Sigmoid colon (tissue), 4 donors: ENCODE results near the gene PTGR3.

ENCODE experiments used
- EP300 ChIP-seq, 4 donors: sonication (generic); formaldehyde crosslinking; IDR thresholded peaks; one replicate each; pipeline ENCODE4 v1.6.1; 2017; ENCODE audit warnings: antibody characterized with exemption in 4 of 4
- POLR2A ChIP-seq, 2 donors: fragments of 450-650 bp; IDR thresholded peaks; one replicate each; pipeline ENCODE4 v1.6.1; 2016; ENCODE audit warnings: antibody characterized with exemption in 2 of 2, mild to moderate bottlenecking in 2 of 2, moderate library complexity in 2 of 2
- TF ChIP-seq, protein P1 (sequence below), 4 experiments: fragments of 450-650 bp in 3 of 4; fragments of 200-600 bp in 1 of 4; IDR thresholded peaks; one replicate each; pipeline ENCODE4 v1.5.1; 2016 to 2019; ENCODE audit warnings: antibody characterized with exemption in 4 of 4, mild to moderate bottlenecking in 3 of 4, moderate library complexity in 2 of 4

DNA sequence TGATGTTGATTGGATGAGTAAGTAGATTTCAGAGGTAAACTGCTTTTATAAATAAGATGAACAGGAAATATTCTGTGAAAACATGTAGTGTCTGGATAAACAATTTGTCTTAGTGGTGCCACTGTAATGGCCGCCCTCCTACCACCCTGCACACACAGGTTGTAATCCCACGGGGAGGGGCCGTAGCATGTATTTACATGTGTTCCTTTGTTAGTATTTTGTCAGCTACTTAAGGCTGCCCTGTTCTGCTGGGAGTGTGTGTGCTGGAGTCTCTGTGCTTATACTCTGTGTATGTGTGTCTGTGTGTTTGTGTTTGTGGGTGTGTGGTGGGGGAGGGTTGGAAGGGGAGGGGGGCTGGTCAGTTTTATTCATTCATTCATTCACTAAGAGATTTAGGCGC lies 6.7 kb upstream of the PTGR3 start:
- TF ChIP-seq POLR2A (IDR thresholded peaks at IDR 0.05) (no peak), EP300 (IDR thresholded peaks at IDR 0.05) (no peak)
- TF ChIP-seq, protein P1, sequence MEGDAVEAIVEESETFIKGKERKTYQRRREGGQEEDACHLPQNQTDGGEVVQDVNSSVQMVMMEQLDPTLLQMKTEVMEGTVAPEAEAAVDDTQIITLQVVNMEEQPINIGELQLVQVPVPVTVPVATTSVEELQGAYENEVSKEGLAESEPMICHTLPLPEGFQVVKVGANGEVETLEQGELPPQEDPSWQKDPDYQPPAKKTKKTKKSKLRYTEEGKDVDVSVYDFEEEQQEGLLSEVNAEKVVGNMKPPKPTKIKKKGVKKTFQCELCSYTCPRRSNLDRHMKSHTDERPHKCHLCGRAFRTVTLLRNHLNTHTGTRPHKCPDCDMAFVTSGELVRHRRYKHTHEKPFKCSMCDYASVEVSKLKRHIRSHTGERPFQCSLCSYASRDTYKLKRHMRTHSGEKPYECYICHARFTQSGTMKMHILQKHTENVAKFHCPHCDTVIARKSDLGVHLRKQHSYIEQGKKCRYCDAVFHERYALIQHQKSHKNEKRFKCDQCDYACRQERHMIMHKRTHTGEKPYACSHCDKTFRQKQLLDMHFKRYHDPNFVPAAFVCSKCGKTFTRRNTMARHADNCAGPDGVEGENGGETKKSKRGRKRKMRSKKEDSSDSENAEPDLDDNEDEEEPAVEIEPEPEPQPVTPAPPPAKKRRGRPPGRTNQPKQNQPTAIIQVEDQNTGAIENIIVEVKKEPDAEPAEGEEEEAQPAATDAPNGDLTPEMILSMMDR (IDR thresholded peaks at IDR 0.05) = no peak
